HUES6 (cell line): ENCODE data around the gene PTPN4.

Experiments
- H3K27ac ChIP-seq: 2 replicates; pipeline ENCODE4 v1.7.0; 2013; ENCODE audit warnings: low read depth, mild to moderate bottlenecking, low read length, inconsistent platforms
- H3K27me3 ChIP-seq: 2 replicates; pipeline ENCODE4 v1.6.1; 2013; ENCODE audit warnings: low read length; ENCODE audit not compliant: control insufficient read depth, insufficient read depth
- H3K36me3 ChIP-seq: 2 replicates; pipeline ENCODE4 v1.6.1; 2013; ENCODE audit warnings: low read length; ENCODE audit not compliant: control insufficient read depth, insufficient read depth
- H3K4me1 ChIP-seq: 2 replicates; pipeline ENCODE4 v1.6.1; 2013; ENCODE audit warnings: low read length; ENCODE audit not compliant: control insufficient read depth, insufficient read depth
- H3K4me3 ChIP-seq: 2 replicates; pipeline ENCODE4 v1.5.1; 2013; ENCODE audit warnings: low read depth, low read length
- H3K9ac ChIP-seq: one replicate; pipeline ENCODE4 v1.6.1; 2013; ENCODE audit warnings: mild to moderate bottlenecking, low read length
- H3K9me3 ChIP-seq: 2 replicates; pipeline ENCODE4 v1.6.1; 2013; ENCODE audit warnings: low read depth, low read length; ENCODE audit not compliant: control insufficient read depth, insufficient read depth

Gene PTPN4

GRCh38 chr2:119827866-119828507 lies 68.3 kb downstream of the PTPN4 start:
- H3K4me3 ChIP-seq, result no peak overlapping the region
- H3K27me3 ChIP-seq, result no peaks in the 10 kb centered on the region
- H3K36me3 ChIP-seq, result no peaks in the 10 kb centered on the region
- H3K9ac ChIP-seq, result no peak overlapping the region
- no peaks in the 10 kb centered on the region; the same call in 1 of the 2 replicates for H3K4me1 ChIP-seq
- H3K27ac ChIP-seq, result no peak overlapping the region
- peaks cover 11% of the 10 kb centered on the region for H3K9me3 ChIP-seq

- H3K27me3 ChIP-seq, result no peaks in the 10 kb centered on the region
- no peak overlapping the region for H3K4me3 ChIP-seq
- no peak overlapping the region for H3K9ac ChIP-seq
- no peak overlapping the region for H3K27ac ChIP-seq
- peaks cover 3% of the 10 kb centered on the region; the same call in 1 of the 2 replicates for H3K4me1 ChIP-seq
- H3K36me3 ChIP-seq, result no peaks in the 10 kb centered on the region; the same call in 1 of the 2 replicates
- peaks cover 5% of the 10 kb centered on the region; the same call in 1 of the 2 replicates for H3K9me3 ChIP-seq
Observed at GRCh38 chr2:119836455-119837142, 76.9 kb downstream of the PTPN4 start.

GRCh38 chr2:119837350-119837749 lies 77.6 kb downstream of the PTPN4 start:
- H3K27me3 ChIP-seq, result no peaks in the 10 kb centered on the region
- no peak overlapping the region for H3K9ac ChIP-seq
- no peak overlapping the region for H3K4me3 ChIP-seq
- H3K27ac ChIP-seq, result no peak overlapping the region; the same call in 1 of the 2 replicates
- peaks cover 9% of the 10 kb centered on the region; the same call in 1 of the 2 replicates for H3K9me3 ChIP-seq
- H3K36me3 ChIP-seq, result no peaks in the 10 kb centered on the region; the same call in 1 of the 2 replicates
- H3K4me1 ChIP-seq, result peaks cover 3% of the 10 kb centered on the region; the same call in 1 of the 2 replicates

DNA sequence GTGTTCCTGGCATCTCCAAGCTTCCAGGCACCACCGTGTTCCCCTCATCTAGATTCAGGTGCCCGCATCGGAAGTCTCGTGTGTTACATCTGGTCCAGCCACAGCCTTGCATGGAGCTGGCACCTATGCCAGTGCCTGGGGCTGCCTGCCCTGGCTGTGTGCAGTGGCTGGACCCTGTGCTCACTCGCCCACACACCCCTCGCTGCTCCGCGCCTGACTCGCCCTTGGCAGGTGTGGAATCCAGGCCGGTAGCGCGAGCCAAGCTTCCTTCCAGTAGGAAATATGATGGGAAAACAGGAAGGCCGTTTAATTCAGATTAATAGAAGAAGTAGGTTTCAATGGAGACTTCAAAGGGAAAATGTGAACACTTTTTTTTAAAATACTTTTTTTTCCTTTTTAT lies 78.0 kb downstream of the PTPN4 start:
- Histone ChIP-seq H3K27me3 (no peaks in the 10 kb centered on the region), H3K9me3 (peaks cover 13% of the 10 kb centered on the region; the same call in 1 of the 2 replicates), H3K27ac (no peak overlapping the region; the same call in 1 of the 2 replicates), H3K36me3 (no peaks in the 10 kb centered on the region; the same call in 1 of the 2 replicates), H3K4me3 (no peak overlapping the region), H3K4me1 (peaks cover 3% of the 10 kb centered on the region; the same call in 1 of the 2 replicates), H3K9ac (no peak overlapping the region)

DNA sequence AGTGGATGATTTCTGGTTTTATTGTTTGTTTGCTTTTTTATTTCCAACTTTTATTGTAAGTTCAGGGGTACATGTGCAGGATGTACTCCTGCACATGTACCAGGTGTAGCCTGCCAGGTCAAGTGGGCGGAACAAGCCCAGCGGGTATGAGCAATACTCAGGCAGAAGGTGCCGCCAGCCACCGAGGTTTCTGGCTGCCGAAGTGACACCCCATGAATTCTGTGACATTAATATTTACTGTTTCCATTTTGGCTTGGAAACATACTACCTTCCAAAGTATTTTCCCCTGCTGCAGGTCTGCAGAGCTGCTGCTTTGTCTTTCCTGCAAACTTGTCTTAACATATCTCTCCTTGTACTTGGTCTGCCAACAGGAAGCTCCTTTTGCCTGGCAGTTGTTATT lies 78.5 kb downstream of the PTPN4 start:
- Histone ChIP-seq H3K27ac (no peak overlapping the region), H3K27me3 (no peaks in the 10 kb centered on the region)

GRCh38 chr2:119841550-119841949 lies 81.8 kb downstream of the PTPN4 start:
- peaks cover 3% of the 10 kb centered on the region; the same call in 1 of the 2 replicates for H3K4me1 ChIP-seq
- H3K9ac ChIP-seq, result no peak overlapping the region
- H3K27ac ChIP-seq, result no peak overlapping the region
- H3K4me3 ChIP-seq, result no peak overlapping the region
- H3K36me3 ChIP-seq, result no peaks in the 10 kb centered on the region; the same call in 1 of the 2 replicates
- no peaks in the 10 kb centered on the region for H3K27me3 ChIP-seq
- peaks cover 22% of the 10 kb centered on the region; the same call in 1 of the 2 replicates for H3K9me3 ChIP-seq

More for the DNA sequence above, 78.5 kb downstream of the PTPN4 start:
- Histone ChIP-seq H3K4me3 (no peak overlapping the region), H3K9ac (no peak overlapping the region), H3K4me1 (peaks cover 3% of the 10 kb centered on the region; the same call in 1 of the 2 replicates), H3K9me3 (peaks cover 15% of the 10 kb centered on the region; the same call in 1 of the 2 replicates), H3K36me3 (no peaks in the 10 kb centered on the region; the same call in 1 of the 2 replicates)

DNA sequence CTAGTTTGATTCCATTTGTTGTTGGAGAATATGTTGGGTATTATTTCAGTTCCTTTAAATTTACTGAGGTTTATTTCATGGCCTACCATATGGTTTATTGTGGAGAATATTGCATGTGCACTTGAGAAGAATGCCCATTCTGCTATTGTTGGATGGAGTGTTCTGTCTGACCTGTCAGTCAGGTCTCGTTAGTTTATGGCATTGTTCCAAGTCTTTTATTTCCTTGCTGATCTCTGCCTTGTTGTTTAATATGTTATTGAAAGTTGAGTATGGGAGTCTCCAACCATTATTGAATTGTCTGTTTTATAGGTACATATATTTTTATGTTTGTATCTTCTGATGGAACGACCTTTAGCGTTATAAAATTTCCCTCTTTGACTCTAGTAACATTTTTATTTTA lies 86.3 kb downstream of the PTPN4 start:
- H3K4me3 ChIP-seq, result no peak overlapping the region
- peaks cover 35% of the 10 kb centered on the region for H3K9me3 ChIP-seq
- no peak overlapping the region for H3K27ac ChIP-seq
- no peaks in the 10 kb centered on the region for H3K36me3 ChIP-seq
- no peaks in the 10 kb centered on the region for H3K4me1 ChIP-seq
- H3K9ac ChIP-seq, result no peak overlapping the region
- H3K27me3 ChIP-seq, result no peaks in the 10 kb centered on the region

DNA sequence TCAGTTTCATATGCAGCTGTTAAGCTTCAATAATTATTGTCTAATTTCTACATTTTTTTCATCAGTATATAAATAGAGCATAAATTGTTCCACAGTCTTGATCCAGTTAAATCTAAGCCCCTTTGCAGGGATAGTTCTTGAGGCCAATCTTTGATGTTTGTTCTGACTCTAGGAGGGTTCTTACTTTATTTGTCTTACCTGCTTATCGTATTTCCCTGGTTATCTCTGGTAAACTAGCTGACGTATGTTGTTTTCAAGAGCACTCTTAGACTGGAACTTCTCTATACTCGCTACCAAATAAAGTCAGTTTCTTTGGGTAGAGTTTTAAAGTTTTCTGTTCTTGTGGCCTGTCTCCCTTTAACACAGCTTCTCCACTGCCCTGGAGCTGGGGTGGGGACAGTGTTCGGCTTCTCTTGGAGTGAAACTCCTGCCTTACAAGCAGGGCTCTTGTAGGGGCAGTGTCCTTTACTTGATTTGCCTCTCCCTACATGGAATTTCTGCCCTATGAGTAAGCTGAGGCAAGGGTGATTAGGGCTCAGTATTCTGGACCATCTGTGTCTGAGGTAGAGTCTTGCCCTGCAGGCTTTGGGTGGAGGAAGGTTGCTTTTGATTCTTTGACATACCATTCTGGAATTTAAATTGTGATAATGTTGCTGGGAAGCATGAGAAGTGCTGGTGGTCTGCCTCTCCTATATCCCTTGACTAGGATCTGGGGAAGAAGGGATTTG lies 90.3 kb downstream of the PTPN4 start:
- Histone ChIP-seq H3K27me3 (no peaks in the 10 kb centered on the region), H3K36me3 (0 out of 2 replicates have a peak, but pooled peaks cover 5% of the 10 kb centered on the region), H3K4me3 (no peak overlapping the region), H3K9ac (no peak overlapping the region), H3K27ac (no peak overlapping the region), H3K4me1 (no peaks in the 10 kb centered on the region), H3K9me3 (peaks cover 46% of the 10 kb centered on the region)

DNA sequence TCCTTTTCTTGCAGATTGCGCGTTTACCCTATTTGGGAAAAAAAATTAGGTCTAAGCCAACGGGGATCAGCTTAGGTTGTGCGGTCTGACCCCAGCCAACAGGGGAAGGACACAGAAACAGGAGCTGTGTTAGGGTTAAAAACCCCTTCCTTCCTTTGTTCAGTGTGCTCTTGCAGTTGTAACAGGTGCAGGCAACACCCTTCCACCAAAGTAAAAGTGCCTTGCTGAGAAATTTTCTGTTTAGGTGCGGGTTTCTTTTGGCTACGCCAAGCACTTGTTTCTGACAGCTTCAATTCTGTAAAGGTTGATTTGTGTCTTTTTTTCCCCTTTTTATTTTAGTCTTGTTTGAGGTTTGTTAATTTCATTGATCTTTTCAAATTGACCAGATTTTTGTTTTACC lies 92.5 kb downstream of the PTPN4 start:
- H3K27ac ChIP-seq, result no peak overlapping the region
- no peaks in the 10 kb centered on the region for H3K27me3 ChIP-seq
- no peak overlapping the region for H3K4me3 ChIP-seq
- no peaks in the 10 kb centered on the region for H3K4me1 ChIP-seq
- H3K9me3 ChIP-seq, result peaks cover 39% of the 10 kb centered on the region
- no peak overlapping the region for H3K9ac ChIP-seq
- 0 out of 2 replicates have a peak, but pooled peaks cover 5% of the 10 kb centered on the region for H3K36me3 ChIP-seq

GRCh38 chr2:119853777-119854399 lies 94.2 kb downstream of the PTPN4 start:
- Histone ChIP-seq H3K9me3 (peaks cover 33% of the 10 kb centered on the region), H3K9ac (no peak overlapping the region), H3K4me1 (no peaks in the 10 kb centered on the region), H3K27ac (no peak overlapping the region), H3K36me3 (0 out of 2 replicates have a peak, but pooled peaks cover 5% of the 10 kb centered on the region), H3K27me3 (no peaks in the 10 kb centered on the region), H3K4me3 (no peak overlapping the region)
